Neural progenitor cell (in vitro differentiated cells): ENCODE measurements around the gene HCRTR1. TPM values are rescaled to one million over a fixed set of nuclear protein-coding genes. Genes with fewer than 3 reads are reported as not detected.

Source experiments
- DNase-seq: peaks from one replicate; pipeline ENCODE4 v3.0.0-alpha.2; 2016; ENCODE audit warnings: low spot score
- H2AFZ ChIP-seq: fragments of 200-600 bp; sonication (generic); replicated peaks from 2 replicates; pipeline ENCODE4 v1.6.1; 2016; ENCODE audit warnings: antibody characterized with exemption
- H3F3A ChIP-seq: fragments of 200-600 bp; sonication (generic); 2 replicates; pipeline ENCODE4 v1.6.1; 2016; ENCODE audit warnings: antibody characterized with exemption, low read depth
- H3K27ac ChIP-seq: fragments of 200-600 bp; sonication (generic); 2 replicates; pipeline ENCODE4 v1.5.1; 2016; ENCODE audit warnings: mild to moderate bottlenecking
- H3K27me3 ChIP-seq: fragments of 200-600 bp; sonication (generic); 2 replicates; pipeline ENCODE4 v1.6.1; 2016; ENCODE audit warnings: mild to moderate bottlenecking, moderate library complexity
- H3K36me3 ChIP-seq: fragments of 200-600 bp; sonication (generic); 2 replicates; pipeline ENCODE4 v1.5.1; 2016
- H3K4me1 ChIP-seq: fragments of 200-600 bp; sonication (generic); 2 replicates; pipeline ENCODE4 v1.6.1; 2016; ENCODE audit warnings: mixed run types
- H3K4me2 ChIP-seq: fragments of 200-600 bp; sonication (generic); 2 replicates; pipeline ENCODE4 v1.6.1; 2016
- H3K4me3 ChIP-seq: fragments of 200-600 bp; sonication (generic); 2 replicates; pipeline ENCODE4 v1.5.1; 2016
- H3K79me2 ChIP-seq: fragments of 200-600 bp; sonication (generic); 2 replicates; pipeline ENCODE4 v1.6.1; 2016; ENCODE audit warnings: low read depth
- H3K9ac ChIP-seq: fragments of 200-600 bp; sonication (generic); 2 replicates; pipeline ENCODE4 v1.6.1; 2016
- H3K9me3 ChIP-seq: fragments of 200-600 bp; sonication (generic); 2 replicates; pipeline ENCODE4 v1.5.1; 2016; ENCODE audit warnings: low read depth
- H4K20me1 ChIP-seq: fragments of 200-600 bp; sonication (generic); 2 replicates; pipeline ENCODE4 v1.6.1; 2016; ENCODE audit warnings: low read depth
- H3K27ac Mint-ChIP-seq: 3 replicates; pipeline ENCODE4 v1.8.0; 2021; ENCODE audit warnings: mixed read lengths
- H3K27me3 Mint-ChIP-seq: 2 replicates; pipeline ENCODE4 v1.8.0; 2022; ENCODE audit warnings: low read depth, mild to moderate bottlenecking, inconsistent platforms, moderate library complexity, mixed read lengths; ENCODE audit not compliant: insufficient read depth
- H3K36me3 Mint-ChIP-seq: 3 replicates; pipeline ENCODE4 v1.8.0; 2021; ENCODE audit warnings: mixed read lengths
- H3K4me1 Mint-ChIP-seq: 3 replicates; pipeline ENCODE4 v1.8.0; 2021; ENCODE audit warnings: mixed read lengths
- H3K4me3 Mint-ChIP-seq: 3 replicates; pipeline ENCODE4 v1.8.0; 2021; ENCODE audit warnings: mild to moderate bottlenecking, moderate library complexity, mixed read lengths
- H3K9me3 Mint-ChIP-seq: 3 replicates; pipeline ENCODE4 v1.8.0; 2020; ENCODE audit warnings: mixed read lengths
- CTCF ChIP-seq: fragments of 200-600 bp; sonication (generic); IDR thresholded peaks from 2 replicates; pipeline ENCODE4 v1.5.1; 2017; ENCODE audit warnings: antibody characterized with exemption, mild to moderate bottlenecking
- EZH2 ChIP-seq: fragments of 200-600 bp; sonication (generic); IDR thresholded peaks from 2 replicates; pipeline ENCODE4 v1.6.1; 2017; ENCODE audit warnings: antibody characterized with exemption, mild to moderate bottlenecking, moderate library complexity
- EZH2phosphoT487 ChIP-seq: fragments of 200-600 bp; sonication (generic); IDR thresholded peaks from 2 replicates; pipeline ENCODE4 v1.6.1; 2017; ENCODE audit warnings: antibody characterized with exemption
- total RNA-seq: library from RNA; depleted of rRNA; stranded (reverse); fragments of >200 nt; gene quantifications from 2 replicates; pipeline ENCODE4 v1.2.3, GENCODE V29; 2015; ENCODE audit warnings: low replicate concordance

The HCRTR1 gene
- total RNA-seq, 1 donor from 2014 or later: not detected

GRCh38 chr1:31642897-31643296, 25.4 kb downstream of the HCRTR1 start:
- H3K36me3 Mint-ChIP-seq: no peaks in the 10 kb centered on the region
- no peak overlapping the region for H3K27ac Mint-ChIP-seq
- DNase-seq: no peak
- Histone ChIP-seq H3K4me3 (no peak overlapping the region), H3K4me2 (no peak overlapping the region), H4K20me1 (no peaks in the 10 kb centered on the region), H3K9ac (no peak overlapping the region), H3K4me1 (peaks cover 4% of the 10 kb centered on the region), H3K9me3 (no peaks in the 10 kb centered on the region), H2AFZ (no peak overlapping the region), H3K27ac (no peak overlapping the region), H3K79me2 (peaks cover 47% of the 10 kb centered on the region), H3K27me3 (no peaks in the 10 kb centered on the region), H3F3A (peaks cover 13% of the 10 kb centered on the region), H3K36me3 (no peaks in the 10 kb centered on the region)
- TF ChIP-seq CTCF (no peak), EZH2 (no peak), EZH2phosphoT487 (no peak)
- H3K4me1 Mint-ChIP-seq: peaks cover 18% of the 10 kb centered on the region
- H3K9me3 Mint-ChIP-seq: no peaks in the 10 kb centered on the region
- H3K4me3 Mint-ChIP-seq: peak overlapping the region; percentile 46
- no peaks in the 10 kb centered on the region for H3K27me3 Mint-ChIP-seq

- Histone ChIP-seq H3K27ac (peak overlapping the region; percentile 97), H3K4me3 (peak overlapping the region; percentile 67), H3K36me3 (no peaks in the 10 kb centered on the region), H3K27me3 (no peaks in the 10 kb centered on the region), H2AFZ (peak overlapping the region; percentile 97), H3K79me2 (peaks cover 43% of the 10 kb centered on the region), H3K9ac (peak overlapping the region; percentile 91), H3F3A (peaks cover 13% of the 10 kb centered on the region), H4K20me1 (no peaks in the 10 kb centered on the region), H3K4me1 (peaks cover 4% of the 10 kb centered on the region), H3K9me3 (no peaks in the 10 kb centered on the region), H3K4me2 (peak overlapping the region; percentile 96)
- Mint-ChIP-seq H3K4me1 (peaks cover 18% of the 10 kb centered on the region), H3K27me3 (no peaks in the 10 kb centered on the region), H3K4me3 (peak overlapping the region; percentile 99), H3K9me3 (no peaks in the 10 kb centered on the region), H3K27ac (peak overlapping the region; percentile 100), H3K36me3 (no peaks in the 10 kb centered on the region)
- TF ChIP-seq EZH2phosphoT487 (no peak), EZH2 (no peak), CTCF (no peak)
- DNase-seq: no peak
Observed at GRCh38 chr1:31643976-31644559, 26.6 kb downstream of the HCRTR1 start.

GRCh38 chr1:31644560-31645273, 27.2 kb downstream of the HCRTR1 start, which contains the start of gene PEF1:
Gene PEF1 (minus strand): TSS chr1:31644876. CDS start chr1:31644864, 12 bp downstream.
- Histone ChIP-seq H2AFZ (peak within 1 kb of the TSS; percentile 97), H3F3A (peaks cover 13% of the 10 kb centered on the region), H3K4me1 (peaks cover 4% of the 10 kb centered on the region), H3K27me3 (no peaks in the 10 kb centered on the region), H4K20me1 (no peaks in the 10 kb centered on the region), H3K9ac (peak within 1 kb of the TSS; percentile 91), H3K9me3 (no peaks in the 10 kb centered on the region), H3K4me2 (peak within 1 kb of the TSS; percentile 96), H3K4me3 (peak within 1 kb of the TSS; percentile 67), H3K79me2 (peaks cover 43% of the 10 kb centered on the region), H3K36me3 (no peaks in the 10 kb centered on the region), H3K27ac (peak within 1 kb of the TSS; percentile 97)
- H3K4me1 Mint-ChIP-seq: peaks cover 18% of the 10 kb centered on the region
- H3K27ac Mint-ChIP-seq: peak within 1 kb of the TSS; percentile 100
- peak; percentile 99 for DNase-seq
- H3K36me3 Mint-ChIP-seq: no peaks in the 10 kb centered on the region
- H3K4me3 Mint-ChIP-seq: peak within 1 kb of the TSS; percentile 99
- H3K9me3 Mint-ChIP-seq: no peaks in the 10 kb centered on the region
- no peaks in the 10 kb centered on the region for H3K27me3 Mint-ChIP-seq
- no peak for TF ChIP-seq EZH2phosphoT487
- TF ChIP-seq EZH2: no peak
- no peak for TF ChIP-seq CTCF
